OCI-LY3 (cell line): ENCODE results near the gene HPCAL1.
"Not testable (repeated sequence)": the region's sequence is repeated elsewhere in the genome, so short reads cannot be mapped to it uniquely, and the experiment has no call there.

Experiments
- H2AFZ ChIP-seq: fragments of 200-600, 300-600 bp; shearing (Covaris generic); 2 replicates; pipeline ENCODE4 v1.6.0; 2014; ENCODE audit warnings: antibody characterized with exemption, low read depth, low read length
- H3K27ac ChIP-seq: fragments of 200-600, 300-600 bp; sonication (generic); 2 replicates; pipeline ENCODE4 v1.5.1; 2014; ENCODE audit warnings: mild to moderate bottlenecking, low read length, moderate library complexity, mixed read lengths
- H3K27me3 ChIP-seq: fragments of 200-600, 300-600 bp; sonication (generic); 2 replicates; pipeline ENCODE4 v1.6.1; 2014; ENCODE audit warnings: low read depth, low read length, mixed read lengths
- H3K36me3 ChIP-seq: fragments of 200-600, 300-600 bp; sonication (generic); replicated peaks from 2 replicates; pipeline ENCODE3; 2014; ENCODE audit warnings: low read depth, low read length, mixed read lengths
- H3K4me1 ChIP-seq: fragments of 300-600, 200-600 bp; sonication (generic); 2 replicates; pipeline ENCODE4 v1.6.1; 2014; ENCODE audit warnings: low read length, mixed read lengths
- H3K4me2 ChIP-seq: fragments of 200-600, 300-600 bp; sonication (generic); 2 replicates; pipeline ENCODE4 v1.6.1; 2014; ENCODE audit warnings: low read length, mixed read lengths
- H3K4me3 ChIP-seq: fragments of 300-600, 200-600 bp; sonication (generic); 2 replicates; pipeline ENCODE4 v1.5.1; 2014; ENCODE audit warnings: antibody characterized with exemption, mild to moderate bottlenecking, low read length, moderate library complexity
- H3K79me2 ChIP-seq: fragments of 300-600, 200-600 bp; shearing (Covaris generic); 2 replicates; pipeline ENCODE4 v1.6.1; 2014; ENCODE audit warnings: mild to moderate bottlenecking, low read length, mixed read lengths
- H3K9ac ChIP-seq: fragments of 300-600, 200-600 bp; shearing (Covaris generic); 2 replicates; pipeline ENCODE4 v1.6.0; 2014; ENCODE audit warnings: mild to moderate bottlenecking, low read length, moderate library complexity
- H3K9me3 ChIP-seq: fragments of 200-600, 300-600 bp; shearing (Covaris generic); 2 replicates; pipeline ENCODE4 v1.6.1; 2014; ENCODE audit warnings: low read length, mixed read lengths; ENCODE audit not compliant: insufficient read depth
- H4K20me1 ChIP-seq: fragments of 200-600, 300-600 bp; sonication (generic); 2 replicates; pipeline ENCODE4 v1.6.1; 2016; ENCODE audit warnings: low read length, mixed read lengths; ENCODE audit not compliant: insufficient read depth
- CTCF ChIP-seq: fragments of 200-600, 300-600 bp; sonication (generic); IDR thresholded peaks from 2 replicates; pipeline ENCODE4 v1.5.1; 2014; ENCODE audit warnings: antibody characterized with exemption, low read length, low read depth
- EZH2phosphoT487 ChIP-seq: fragments of 200-600 bp; shearing (Covaris generic); IDR thresholded peaks from 2 replicates; pipeline ENCODE4 v1.6.1; 2018; ENCODE audit warnings: antibody characterized with exemption, mixed run types, low read depth

HPCAL1 gene

DNA sequence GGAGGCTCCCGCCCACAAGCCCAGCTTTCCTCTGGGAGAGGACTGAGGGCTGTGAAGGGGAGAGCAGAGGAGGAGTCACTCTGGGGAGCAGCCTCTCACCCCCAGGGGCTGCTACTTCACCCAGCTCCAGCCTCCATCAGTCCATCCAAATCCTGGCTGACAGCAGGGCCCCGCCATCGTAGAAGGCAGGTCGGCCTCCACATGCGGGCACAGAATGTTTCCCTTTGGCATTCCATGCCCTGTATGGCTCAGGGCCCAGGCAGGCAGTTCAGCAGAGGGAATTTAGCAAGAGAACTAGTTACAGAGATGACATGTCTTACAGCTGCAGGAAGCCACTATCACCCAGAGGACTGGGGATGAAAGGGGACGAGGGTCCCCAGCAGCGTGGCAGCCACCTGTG is 151.8 kb downstream of the HPCAL1 start:
- no peak overlapping the region for H3K4me3 ChIP-seq
- H3K36me3 ChIP-seq: peaks cover 4% of the 10 kb centered on the region
- no peaks in the 10 kb centered on the region for H4K20me1 ChIP-seq
- TF ChIP-seq EZH2phosphoT487 (no peak), CTCF (no peak)
- H3K4me1 ChIP-seq: peaks cover 3% of the 10 kb centered on the region
- peaks cover 6% of the 10 kb centered on the region; the same call in 1 of the 2 replicates for H3K79me2 ChIP-seq
- H3K9me3 ChIP-seq: no peaks in the 10 kb centered on the region
- no peak overlapping the region for H2AFZ ChIP-seq
- H3K9ac ChIP-seq: no peak overlapping the region
- H3K4me2 ChIP-seq: no peak overlapping the region
- no peak overlapping the region for H3K27ac ChIP-seq
- H3K27me3 ChIP-seq: no peaks in the 10 kb centered on the region

GRCh38 chr2:10457195-10457594 is 154.5 kb downstream of the HPCAL1 start:
- not testable (repeated sequence) for H4K20me1 ChIP-seq, H2AFZ ChIP-seq, H3K4me2 ChIP-seq, H3K9me3 ChIP-seq, H3K4me3 ChIP-seq, H3K9ac ChIP-seq, H3K27ac ChIP-seq, H3K27me3 ChIP-seq, H3K4me1 ChIP-seq, H3K36me3 ChIP-seq, H3K79me2 ChIP-seq

GRCh38 chr2:10457846-10458598 is 155.3 kb downstream of the HPCAL1 start:
- Histone ChIP-seq H4K20me1 (no peaks in the 10 kb centered on the region), H3K4me3 (no peak overlapping the region), H3K4me1 (no peaks in the 10 kb centered on the region), H2AFZ (no peak overlapping the region), H3K4me2 (no peak overlapping the region), H3K9me3 (no peaks in the 10 kb centered on the region), H3K9ac (no peak overlapping the region), H3K27me3 (no peaks in the 10 kb centered on the region), H3K79me2 (no peaks in the 10 kb centered on the region), H3K27ac (no peak overlapping the region), H3K36me3 (no peaks in the 10 kb centered on the region)
- TF ChIP-seq CTCF: no peak
- no peak for TF ChIP-seq EZH2phosphoT487

DNA sequence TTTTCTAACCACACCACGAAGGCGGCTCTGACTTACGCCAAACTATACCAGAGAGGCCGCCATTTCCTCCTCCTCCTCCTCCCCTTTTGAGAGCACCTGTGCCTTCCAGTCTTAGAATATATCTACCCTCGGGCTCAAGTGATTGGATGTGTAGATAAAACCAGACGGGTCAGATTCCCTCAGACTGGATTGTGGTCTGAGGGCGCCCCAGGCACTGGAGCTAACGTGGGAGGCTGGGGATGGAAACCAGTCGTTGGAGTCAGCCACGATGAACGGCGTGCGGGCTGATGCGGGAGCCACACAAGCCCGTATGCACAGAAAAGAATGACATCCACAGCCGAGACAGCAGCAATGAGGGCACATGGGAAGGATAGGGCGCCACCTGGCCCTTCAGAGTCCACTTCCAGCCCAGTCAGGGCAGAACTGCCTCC is 157.7 kb downstream of the HPCAL1 start:
- H3K27ac ChIP-seq: no peak overlapping the region
- TF ChIP-seq CTCF (no peak), EZH2phosphoT487 (no peak)

More for the DNA sequence above, 157.7 kb downstream of the HPCAL1 start:
- no peaks in the 10 kb centered on the region for H3K36me3 ChIP-seq
- no peak overlapping the region for H2AFZ ChIP-seq
- no peaks in the 10 kb centered on the region for H4K20me1 ChIP-seq
- no peaks in the 10 kb centered on the region for H3K9me3 ChIP-seq
- H3K4me2 ChIP-seq: no peak overlapping the region
- no peaks in the 10 kb centered on the region for H3K4me1 ChIP-seq
- H3K4me3 ChIP-seq: no peak overlapping the region
- H3K27me3 ChIP-seq: no peaks in the 10 kb centered on the region
- H3K79me2 ChIP-seq: no peaks in the 10 kb centered on the region
- no peak overlapping the region for H3K9ac ChIP-seq
